NK-92 treated with Interleukin-12 subunit alpha and Interleukin-12 subunit beta, amount 100 ng/mL, for 24 hours (cell line): ENCODE results near the gene KLF4.

ENCODE experiments used
- DNase-seq: peaks from one replicate; lab custom pipeline; 2025; lab: John Stamatoyannopoulos, UW

Gene KLF4

DNA sequence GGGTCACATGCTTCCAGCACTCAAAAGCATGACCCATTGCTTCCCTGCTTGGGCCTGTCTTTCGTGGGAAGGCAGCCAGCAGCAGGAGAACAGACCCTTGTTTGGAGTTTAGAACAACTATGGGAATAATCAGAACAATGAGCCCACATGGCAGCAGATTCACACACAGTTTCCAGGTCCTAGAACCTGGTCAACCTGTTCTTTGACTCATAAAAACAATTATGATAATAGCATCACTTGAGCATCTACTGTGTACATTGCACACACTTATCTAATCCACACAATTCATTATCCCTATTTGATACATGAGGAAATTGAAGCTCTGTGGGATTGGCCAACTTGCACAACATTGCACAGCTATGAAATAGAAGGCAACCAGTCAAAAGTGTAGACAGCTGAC is 41.7 kb downstream of the KLF4 start:
- DNase-seq: no peak

DNA sequence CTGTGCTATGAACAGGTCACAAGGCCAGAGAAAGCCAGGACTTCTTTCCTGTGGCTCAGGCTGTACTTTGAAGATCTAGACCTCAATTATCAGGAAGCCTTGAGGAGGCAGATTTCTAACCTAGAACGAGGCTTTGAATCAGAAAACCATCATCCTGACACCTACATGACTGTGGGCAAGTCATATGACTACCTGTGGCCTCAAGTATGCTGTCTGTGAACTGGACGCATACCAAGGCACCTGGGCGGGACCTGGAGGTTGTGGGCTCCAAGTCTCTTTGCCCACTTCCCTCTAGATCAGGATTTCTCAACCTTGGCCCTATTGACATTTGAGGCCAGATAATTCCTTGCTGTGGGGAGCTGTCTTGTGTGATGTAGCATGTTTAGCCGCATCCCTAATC is 42.5 kb downstream of the KLF4 start:
- DNase-seq: no peak

DNA sequence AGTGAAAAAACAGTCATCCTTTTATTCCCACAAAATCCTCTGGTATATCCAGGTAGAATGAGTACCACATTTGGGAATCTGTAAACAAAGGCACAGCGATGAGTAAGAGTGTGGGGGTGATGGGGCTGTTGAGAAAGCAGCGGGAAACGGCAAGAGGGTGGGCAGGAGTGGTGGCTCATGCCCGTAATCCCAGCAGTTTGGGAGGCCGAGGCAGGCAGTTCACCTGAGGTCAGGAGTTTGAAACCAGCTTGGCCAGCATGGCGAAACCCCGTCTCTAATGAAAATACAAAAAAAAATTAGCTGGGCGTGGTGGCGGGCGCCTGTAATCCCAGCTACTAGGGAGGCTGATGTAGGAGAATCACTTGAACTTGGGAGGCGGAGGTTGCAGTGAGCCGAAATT is 43.1 kb downstream of the KLF4 start:
- DNase-seq: no peak

DNA sequence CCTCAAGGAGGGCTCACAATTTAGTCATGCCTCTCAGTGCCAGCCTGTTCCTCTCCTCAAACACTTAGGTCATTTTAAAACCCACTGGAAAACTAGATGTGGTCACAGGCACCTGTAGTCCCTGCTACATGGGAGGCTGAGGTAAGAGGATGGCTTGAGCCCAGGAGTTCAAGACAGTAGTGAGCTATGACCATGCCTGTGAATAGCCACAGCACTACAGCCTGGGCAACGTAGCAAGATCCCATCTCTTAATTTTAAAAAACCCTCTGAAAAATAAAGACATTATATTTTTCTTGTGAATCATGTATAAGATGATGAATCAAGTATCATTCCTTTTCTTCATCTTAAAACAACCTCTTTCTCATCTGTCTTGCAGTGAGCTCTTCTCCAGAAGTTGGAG is 45.8 kb downstream of the KLF4 start:
- no peak for DNase-seq

DNA sequence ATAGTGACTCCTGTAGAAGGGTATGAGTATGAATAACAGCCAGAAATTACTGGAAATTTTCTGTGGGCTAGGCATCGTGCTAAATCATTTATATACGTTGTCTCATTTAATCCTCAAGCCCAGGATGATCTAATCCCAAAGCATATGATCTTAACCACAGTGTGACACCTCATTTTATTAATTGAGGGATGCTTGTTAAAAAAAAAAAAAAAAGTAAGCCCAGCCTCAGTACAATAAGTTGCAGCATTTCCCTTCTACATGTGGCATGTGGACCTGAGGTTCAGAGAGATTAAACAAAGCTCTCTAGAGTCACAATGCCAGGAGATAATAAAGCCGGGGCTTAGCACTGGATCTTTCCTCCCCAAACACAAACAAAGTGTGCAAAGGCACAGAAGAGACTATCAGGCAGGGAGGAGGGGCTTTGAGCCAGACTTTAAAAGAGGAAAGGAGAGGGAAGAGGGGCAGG is 49.5 kb downstream of the KLF4 start:
- no peak for DNase-seq

DNA sequence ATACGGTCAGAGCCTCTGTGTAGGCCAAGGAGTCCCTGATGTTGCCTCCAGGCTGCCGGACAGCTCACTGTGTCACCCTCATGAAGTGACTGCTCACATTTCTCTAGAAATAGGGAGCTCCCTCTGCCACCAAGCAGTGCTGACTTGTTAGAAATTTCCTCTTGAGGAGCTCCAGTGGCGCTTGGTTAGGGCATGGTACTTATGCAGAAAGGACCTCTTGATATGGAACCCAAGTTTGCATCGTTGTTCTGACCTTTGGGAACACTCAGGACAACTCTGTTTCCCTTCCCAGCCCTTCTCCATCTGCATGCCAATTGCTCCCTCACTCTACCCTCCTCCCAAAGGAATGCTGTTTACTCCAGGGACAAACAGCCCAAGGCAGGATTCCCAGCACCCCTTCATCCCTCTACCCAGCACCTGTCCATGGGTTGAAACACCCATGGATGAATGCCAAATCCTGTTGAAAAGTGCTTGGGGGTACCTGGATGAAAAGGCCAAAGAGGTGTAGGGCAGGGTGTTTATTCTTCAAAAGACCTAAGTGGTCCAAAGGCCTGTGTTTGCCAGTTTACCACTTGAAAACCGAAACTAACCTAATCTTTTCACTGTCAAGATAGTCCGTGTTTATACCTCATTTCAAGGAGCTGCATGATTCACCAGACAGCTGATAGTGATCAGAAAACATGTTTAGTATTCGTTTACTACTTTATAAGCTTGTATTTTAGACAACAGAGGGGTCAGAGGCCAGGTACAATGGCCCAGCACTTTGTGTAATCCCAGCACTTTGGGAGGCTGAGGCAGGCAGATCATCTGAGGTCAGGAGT is 51.1 kb downstream of the KLF4 start:
- DNase-seq: no peak

DNA sequence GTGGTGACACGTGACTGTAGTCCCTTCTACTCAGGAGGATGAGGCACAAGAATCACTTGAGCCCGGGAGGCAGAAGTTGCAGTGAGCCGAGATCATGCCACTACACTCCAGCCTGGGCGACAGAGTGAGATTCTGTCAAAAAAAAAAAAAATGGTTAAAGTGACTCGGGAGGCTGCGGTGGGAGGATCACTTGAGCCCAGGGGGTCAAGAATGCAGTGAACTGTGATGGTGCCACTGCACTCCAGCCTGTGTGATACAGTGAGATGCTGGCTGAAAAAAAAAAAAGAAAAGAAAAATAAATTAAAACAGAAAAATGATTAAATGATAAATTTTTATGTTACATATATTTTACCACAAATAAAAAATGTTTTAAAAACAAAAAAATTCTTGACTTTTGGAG is 51.9 kb downstream of the KLF4 start:
- DNase-seq: no peak

DNA sequence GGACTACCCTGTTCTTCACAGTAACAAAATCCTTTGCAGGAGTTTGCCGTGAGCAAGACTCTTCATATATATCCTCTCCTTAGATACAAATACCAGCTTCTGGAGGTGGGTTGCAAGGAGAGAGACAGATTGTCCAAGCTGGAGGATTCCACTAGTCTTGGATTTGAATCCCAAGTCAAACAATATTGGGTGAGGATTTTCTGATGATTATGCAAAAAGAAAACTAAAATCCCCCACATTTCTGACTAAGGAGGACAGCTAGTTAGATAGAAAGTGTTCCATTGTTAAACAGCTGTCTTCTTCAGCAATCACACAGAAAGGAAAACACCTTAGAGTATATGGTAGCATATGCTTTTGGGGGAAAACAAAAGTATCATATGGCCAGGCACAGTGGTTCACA is 54.2 kb downstream of the KLF4 start:
- no peak for DNase-seq
